ENCODE data around the gene MAK.
"Not testable (repeated sequence)": the region's sequence is repeated elsewhere in the genome, so short reads cannot be mapped to it uniquely, and the experiment has no call there.

MAK gene

DNA sequence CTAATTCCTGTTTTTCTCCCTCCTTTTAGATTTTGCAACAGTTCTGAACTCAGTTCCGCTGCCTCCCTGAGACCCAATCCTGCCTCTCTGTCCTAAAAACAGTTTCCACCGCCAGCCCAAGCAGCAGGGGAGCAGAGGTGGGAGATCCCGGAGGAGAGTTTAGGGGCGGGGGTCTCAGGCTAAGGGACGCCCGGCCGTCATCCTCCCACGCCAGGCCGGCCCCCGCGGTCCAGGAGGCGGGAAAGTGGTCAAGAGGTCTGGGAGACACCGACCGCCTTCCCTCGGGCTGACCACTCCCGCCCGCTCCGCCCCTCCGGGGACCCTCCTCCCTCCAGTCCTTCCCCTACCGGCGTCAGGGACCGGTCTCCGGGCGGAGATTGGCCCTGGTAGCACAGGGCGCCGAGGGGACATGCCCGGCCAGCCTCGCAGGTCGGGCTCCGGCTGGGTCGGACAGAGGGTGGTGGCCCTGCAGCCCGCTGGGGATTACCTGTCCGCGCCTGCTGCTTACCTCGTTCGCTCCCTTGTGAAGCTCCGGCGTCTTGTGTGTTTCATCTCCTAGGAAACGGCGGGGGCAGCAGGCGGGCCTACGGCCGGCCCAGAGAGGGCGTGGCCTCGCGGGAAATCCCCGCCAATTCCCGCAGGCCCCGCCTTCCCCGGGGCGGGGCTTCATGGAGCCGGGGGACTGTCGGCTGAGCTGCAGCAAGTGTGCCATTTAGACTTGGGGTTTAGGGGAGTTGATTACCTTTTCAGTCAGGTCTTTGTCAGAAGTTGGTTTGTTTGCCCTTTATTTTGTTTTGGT lies at the start of gene MAK:
MAK (minus strand) TSS at position 545 of the 799 bp plus-strand sequence. CDS start 7,891 bp downstream, outside the sequence.
- peak; percentile 89 for DNase-seq (ENCODE audit: low spot score)

DNA sequence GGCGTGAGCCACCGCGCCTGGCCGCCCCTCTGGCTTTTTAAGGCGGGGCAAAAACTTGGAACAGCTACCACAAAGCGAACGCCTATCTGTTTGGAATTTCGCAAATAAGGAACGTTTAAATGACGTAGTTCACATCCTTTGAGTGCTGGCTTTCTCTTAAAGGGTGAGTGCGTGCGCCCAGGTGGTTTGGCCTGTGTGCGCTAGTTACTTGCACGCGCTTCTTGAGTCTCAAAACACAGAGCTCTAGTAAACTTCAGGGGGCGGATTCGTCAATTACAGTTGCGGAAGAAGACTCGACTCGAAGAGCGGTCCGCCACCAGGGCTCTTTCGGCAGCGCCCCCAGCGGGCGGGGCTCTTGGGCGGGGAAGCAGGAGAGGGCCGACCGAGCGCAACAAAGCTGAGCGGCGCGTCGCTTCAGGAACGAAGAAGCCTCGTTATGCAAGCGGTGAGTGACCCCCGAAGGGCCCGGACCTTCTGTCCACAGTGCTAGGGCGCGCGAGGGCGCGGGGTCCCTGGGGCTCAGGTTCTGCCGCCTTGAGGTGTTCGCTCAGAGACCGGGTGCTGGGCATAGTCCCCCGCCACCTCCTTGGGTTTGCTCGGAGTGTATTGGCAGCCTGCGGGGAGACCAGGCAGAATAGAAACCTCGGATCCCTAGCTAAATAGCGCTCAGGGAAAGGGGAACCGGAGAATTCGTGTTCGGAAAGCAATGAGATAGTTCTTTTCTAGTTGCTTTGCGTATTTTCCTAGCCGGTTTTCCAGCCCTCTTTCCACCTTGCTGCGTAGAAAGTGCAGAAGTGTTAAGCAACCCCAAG lies 48.6 kb upstream of the MAK start, which contains the start of gene SYCP2L:
SYCP2L (plus strand) TSS at position 362 of the 812 bp plus-strand sequence; CDS start at position 437, 75 bp downstream.
- DNase-seq (ENCODE audit: low spot score) = no peak

GRCh38 chr6:10886365-10886690 lies 48.0 kb upstream of the MAK start:
- not testable (repeated sequence) for DNase-seq (ENCODE audit: low spot score)

DNA sequence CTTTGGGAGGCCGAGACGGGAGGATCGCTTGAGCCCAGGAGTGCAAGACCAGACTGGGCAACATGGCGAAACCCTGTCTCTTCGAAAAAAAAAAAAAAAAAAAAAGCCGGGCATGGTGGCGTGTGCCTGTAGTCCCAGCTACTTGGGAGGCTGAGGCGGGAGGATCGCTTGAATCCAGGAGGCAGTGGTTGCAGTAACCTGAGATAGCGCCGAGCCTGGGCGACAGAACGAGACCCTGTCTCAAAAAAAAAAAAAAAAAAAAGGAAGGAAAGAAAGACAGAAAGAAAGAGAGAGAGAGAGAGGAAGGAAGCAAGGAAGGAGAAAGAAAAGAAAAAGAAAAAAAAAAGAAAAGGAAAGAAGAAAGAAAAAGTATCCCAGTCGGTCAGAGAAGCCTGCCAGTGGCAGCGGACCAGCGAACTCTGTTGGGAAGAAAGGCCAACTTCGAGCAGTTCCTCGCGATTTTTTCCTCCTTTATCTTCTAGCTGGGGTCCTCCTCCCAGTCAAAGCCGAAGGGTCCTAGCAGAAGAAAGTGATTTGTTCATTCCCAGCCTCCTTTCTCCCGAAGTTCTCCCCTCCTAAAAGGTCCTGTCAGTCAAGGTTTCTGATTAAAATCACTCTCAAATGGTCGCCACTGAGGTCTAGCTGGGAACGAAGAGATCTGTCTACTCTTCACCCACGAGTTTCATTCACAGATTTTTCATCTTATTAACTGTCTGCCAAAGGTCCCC lies 46.1 kb upstream of the MAK start:
- DNase-seq (ENCODE audit: low spot score) = no peak

- DNase-seq (ENCODE audit: low spot score) = no peak
Measured at GRCh38 chr6:10883312-10884244, 45.2 kb upstream of the MAK start.

GRCh38 chr6:10882657-10883171 lies 44.4 kb upstream of the MAK start:
- no peak for DNase-seq (ENCODE audit: low spot score)

DNA sequence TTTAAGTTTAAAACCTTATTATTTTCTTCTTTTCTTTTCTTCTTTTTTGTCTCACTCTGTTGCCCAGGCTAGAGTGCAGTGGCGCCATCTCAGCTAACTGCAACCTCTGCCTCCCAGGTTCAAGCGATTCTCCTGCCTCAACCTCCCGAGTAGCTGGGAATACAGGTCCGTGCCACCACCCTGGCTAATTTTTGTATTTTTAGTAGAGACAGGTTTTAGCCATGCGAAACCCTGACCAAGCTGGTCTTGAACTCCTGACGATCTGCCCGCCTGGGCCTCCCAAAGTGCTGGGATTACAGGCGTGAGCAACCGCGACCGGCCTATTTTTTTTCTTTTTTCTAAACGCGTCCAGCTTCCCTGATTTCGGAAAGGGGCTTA lies 43.9 kb upstream of the MAK start:
- not testable (repeated sequence) for DNase-seq (ENCODE audit: low spot score)

GRCh38 chr6:10880366-10880765 lies 42.0 kb upstream of the MAK start:
- DNase-seq (ENCODE audit: low spot score) = no peak

GRCh38 chr6:10877871-10878270 lies 39.5 kb upstream of the MAK start:
- DNase-seq (ENCODE audit: low spot score) = no peak

DNA sequence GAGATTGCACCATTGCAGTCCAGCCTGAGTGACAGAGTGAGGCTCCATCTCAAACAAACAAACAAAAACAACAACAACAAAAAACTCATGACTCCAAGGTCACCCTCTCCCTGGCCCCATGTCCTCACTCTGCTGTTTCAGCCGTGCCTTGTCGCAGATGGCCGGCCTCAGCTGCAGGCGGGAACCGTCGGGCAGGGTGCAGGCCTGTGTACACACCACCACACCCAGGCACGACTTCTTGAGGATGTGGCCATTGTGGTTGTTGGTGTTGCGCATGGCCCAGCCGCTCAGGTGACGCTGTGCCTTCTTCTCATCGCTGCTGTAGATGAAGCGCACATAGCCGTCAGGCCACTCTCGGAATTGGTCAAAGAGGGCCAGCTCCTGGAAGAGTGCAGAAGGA lies 38.7 kb upstream of the MAK start:
- no peak for DNase-seq (ENCODE audit: low spot score)

DNA sequence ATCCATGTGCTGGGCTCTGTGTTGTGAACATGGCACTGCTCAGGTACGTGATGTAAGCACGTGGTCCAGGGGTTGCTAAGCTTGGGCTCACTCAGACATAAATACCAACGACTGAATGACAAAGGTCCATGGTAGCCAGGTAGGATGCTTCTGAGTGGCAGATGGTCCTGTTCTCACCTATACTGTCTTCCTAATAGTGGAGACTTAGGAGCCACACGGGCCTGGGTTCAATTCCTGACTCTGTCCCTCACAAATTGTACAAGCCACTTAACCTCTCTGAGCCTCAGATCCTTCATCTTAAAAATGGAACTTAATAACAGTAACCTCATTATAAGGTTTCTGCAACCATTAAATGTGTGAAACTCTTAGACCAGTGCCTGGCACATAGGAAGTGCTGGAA lies 36.7 kb upstream of the MAK start:
- no peak for DNase-seq (ENCODE audit: low spot score)

GRCh38 chr6:10874207-10874606 lies 35.9 kb upstream of the MAK start:
- DNase-seq (ENCODE audit: low spot score) = no peak

GRCh38 chr6:10873374-10873773 lies 35.0 kb upstream of the MAK start:
- no peak for DNase-seq (ENCODE audit: low spot score)

DNA sequence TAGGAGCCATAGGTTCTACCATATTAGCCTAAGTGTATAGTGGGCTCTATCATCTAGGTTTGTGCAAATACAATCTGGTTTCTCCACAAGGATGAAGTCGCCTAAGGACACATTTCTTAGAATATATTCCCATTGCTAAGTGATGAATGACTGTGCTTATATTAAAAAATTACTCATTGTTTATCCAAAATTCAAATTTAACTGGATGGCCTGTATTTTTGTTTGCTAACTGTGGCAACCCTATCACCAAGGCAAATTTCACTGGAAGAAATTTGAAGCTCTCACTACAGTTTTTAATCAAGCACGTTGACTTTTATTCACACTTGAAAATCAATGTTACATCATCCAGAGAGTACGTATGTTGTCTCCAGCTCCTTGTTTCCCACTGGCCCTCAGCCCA lies 29.6 kb upstream of the MAK start:
- DNase-seq (ENCODE audit: low spot score) = no peak

DNA sequence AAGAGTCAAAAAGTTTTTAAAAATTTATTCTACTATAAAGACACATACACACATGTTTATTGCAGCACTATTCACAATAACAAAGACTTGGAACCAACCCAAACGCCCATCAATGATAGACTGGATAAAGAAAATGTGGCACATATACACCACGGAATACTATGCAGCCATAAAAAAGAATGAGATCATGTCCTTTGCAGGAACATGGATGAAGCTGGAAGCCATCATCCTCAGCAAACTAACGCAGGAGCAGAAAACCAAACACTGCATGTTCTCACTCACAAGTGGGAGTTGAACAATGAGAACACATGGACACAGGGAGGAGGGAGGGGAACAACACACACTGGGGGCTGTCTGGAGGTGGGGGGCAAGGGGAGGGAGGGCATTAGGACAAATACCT lies 28.4 kb upstream of the MAK start:
- not testable (repeated sequence) for DNase-seq (ENCODE audit: low spot score)

GRCh38 chr6:10863031-10863430 lies 24.7 kb upstream of the MAK start:
- DNase-seq (ENCODE audit: low spot score) = not testable (repeated sequence)

GRCh38 chr6:10862361-10862760 lies 24.0 kb upstream of the MAK start:
- DNase-seq (ENCODE audit: low spot score) = no peak

GRCh38 chr6:10861086-10861485 lies 22.7 kb upstream of the MAK start:
- no peak for DNase-seq (ENCODE audit: low spot score)

DNA sequence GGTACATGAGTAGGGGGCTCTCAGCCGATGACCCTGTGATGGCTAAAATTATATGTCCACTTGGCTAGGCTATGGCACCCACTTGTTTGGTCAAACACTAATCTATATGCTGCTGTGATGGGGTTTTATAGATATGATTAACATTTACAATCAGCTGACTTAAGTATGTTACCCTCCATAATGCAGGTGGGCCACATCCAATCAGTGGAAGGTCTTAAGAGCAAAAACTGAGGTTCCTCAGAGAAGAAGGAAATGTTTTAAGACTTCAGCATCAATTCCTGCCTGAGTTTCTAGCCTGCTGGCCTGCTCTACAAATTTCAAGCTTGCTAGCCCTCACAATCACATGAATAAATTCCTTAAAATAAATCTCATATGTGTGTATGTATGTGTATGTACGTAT lies 18.9 kb upstream of the MAK start:
- no peak for DNase-seq (ENCODE audit: low spot score)

- no peak for DNase-seq (ENCODE audit: low spot score)
Measured at GRCh38 chr6:10854922-10855632, 16.7 kb upstream of the MAK start.

DNA sequence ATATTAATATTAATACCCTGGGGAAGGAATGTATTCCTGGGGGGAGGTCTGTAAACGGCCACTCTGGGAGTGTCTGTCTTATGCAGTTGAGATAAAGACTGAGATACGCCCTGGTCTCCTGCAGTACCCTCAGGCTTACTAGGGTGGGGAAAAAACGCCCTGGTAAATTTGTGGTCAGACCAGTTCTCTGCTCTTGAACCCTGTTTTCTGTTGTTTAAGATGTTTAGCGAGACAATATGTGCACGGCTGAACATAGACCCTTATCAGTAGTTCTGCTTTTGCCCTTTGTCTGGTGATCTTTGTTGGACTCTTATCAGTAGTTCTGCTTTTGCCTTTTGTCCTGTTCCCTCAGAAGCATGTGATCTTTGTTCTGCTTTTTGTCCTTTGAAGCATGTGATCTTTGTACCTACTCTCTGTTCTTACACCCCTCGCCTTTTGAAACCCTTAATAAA lies 15.5 kb upstream of the MAK start:
- not testable (repeated sequence) for DNase-seq (ENCODE audit: low spot score)

Data from LoVo (cell line).